Muscle of leg (tissue), 11 donors: ENCODE measurements around the gene ASCC3. TPM values are rescaled to one million over a fixed set of nuclear protein-coding genes. Genes with fewer than 3 reads are reported as not detected.

Experiments used
- DNase-seq: peaks from one replicate; pipeline ENCODE4 v3.0.0; 2013
- H3K27ac ChIP-seq: one replicate; pipeline ENCODE4 v1.5.1; 2013; ENCODE audit warnings: mild to moderate bottlenecking, low read length, control low read depth
- H3K27me3 ChIP-seq: one replicate; pipeline ENCODE4 v1.6.1; 2013; ENCODE audit warnings: low read length; ENCODE audit not compliant: control insufficient read depth, insufficient read depth
- H3K36me3 ChIP-seq: one replicate; pipeline ENCODE4 v1.6.1; 2013; ENCODE audit warnings: low read length; ENCODE audit not compliant: control insufficient read depth, insufficient read depth
- H3K4me1 ChIP-seq: one replicate; pipeline ENCODE4 v1.6.1; 2013; ENCODE audit warnings: low read length; ENCODE audit not compliant: control insufficient read depth, insufficient read depth
- H3K4me3 ChIP-seq: one replicate; pipeline ENCODE4 v1.5.1; 2013; ENCODE audit warnings: low read length, control low read depth
- H3K9me3 ChIP-seq: replicated peaks from 2 replicates; pipeline ENCODE4 v1.6.1; 2013; ENCODE audit warnings: low read depth, low read length; ENCODE audit not compliant: control insufficient read depth
- WGBS: methylation state at CpG from one replicate; pipeline ENCODE4 v1.1.5; 2013; ENCODE audit warnings: missing lambda C conversion rate; ENCODE audit not compliant: insufficient coverage; 5-methylcytosine and 5-hydroxymethylcytosine counted together
- polyA plus RNA-seq, 8 donors: library from polyadenylated mRNA; unstranded; fragments of 120-200 nt; gene quantifications; one replicate each; pipeline versions ENCODE4 v1.2.1 to v1.2.3, GENCODE V29; 2013; ENCODE audit warnings: inconsistent platforms in 1 of 8, low replicate concordance in 1 of 8; ENCODE audit not compliant: insufficient read length in 8 of 8, insufficient read depth in 1 of 8
- total RNA-seq: library from RNA; stranded (reverse); fragments of 120-200 nt; gene quantifications from one replicate; pipeline ENCODE4 v1.2.4, GENCODE V29; 2013

Gene ASCC3
- total and polyA plus RNA-seq, 9 donors, result 11.0 to 23.8 (median 15.1) TPM

- no peaks in the 10 kb centered on the region for H3K36me3 ChIP-seq
- no peak for DNase-seq
- no peaks in the 10 kb centered on the region for H3K9me3 ChIP-seq
- H3K4me1 ChIP-seq, result no peaks in the 10 kb centered on the region
- no peak overlapping the region for H3K4me3 ChIP-seq
- no peak overlapping the region for H3K27ac ChIP-seq
- no peaks in the 10 kb centered on the region for H3K27me3 ChIP-seq
- WGBS, result no CpG with 5 or more reads among the region's 2 CpGs
Measured at GRCh38 chr6:100490065-100490464, 391.1 kb downstream of the ASCC3 start.

GRCh38 chr6:100488244-100488643 is 392.9 kb downstream of the ASCC3 start:
- Histone ChIP-seq H3K4me3 (no peak overlapping the region), H3K27ac (no peak overlapping the region), H3K27me3 (no peaks in the 10 kb centered on the region), H3K9me3 (no peaks in the 10 kb centered on the region), H3K36me3 (no peaks in the 10 kb centered on the region), H3K4me1 (no peaks in the 10 kb centered on the region)
- DNase-seq, result no peak
- no CpG with 5 or more reads among the region's 5 CpGs for WGBS

GRCh38 chr6:100487638-100488037 is 393.5 kb downstream of the ASCC3 start:
- Histone ChIP-seq H3K27ac (no peak overlapping the region), H3K27me3 (no peaks in the 10 kb centered on the region), H3K4me1 (no peaks in the 10 kb centered on the region), H3K36me3 (no peaks in the 10 kb centered on the region), H3K4me3 (no peak overlapping the region), H3K9me3 (no peaks in the 10 kb centered on the region)
- no CpG with 5 or more reads among the region's 2 CpGs for WGBS
- no peak for DNase-seq

GRCh38 chr6:100485268-100485667 is 395.9 kb downstream of the ASCC3 start:
- Histone ChIP-seq H3K27me3 (no peaks in the 10 kb centered on the region), H3K27ac (no peak overlapping the region)
- no peak for DNase-seq

GRCh38 chr6:100484474-100484873 is 396.7 kb downstream of the ASCC3 start:
- Histone ChIP-seq H3K4me1 (no peaks in the 10 kb centered on the region), H3K4me3 (no peak overlapping the region), H3K27me3 (no peaks in the 10 kb centered on the region), H3K27ac (no peak overlapping the region), H3K9me3 (no peaks in the 10 kb centered on the region), H3K36me3 (no peaks in the 10 kb centered on the region)
- WGBS, result 20% methylated on average over 1 of the region's 5 CpGs
- peak; percentile 20 for DNase-seq

More at GRCh38 chr6:100485268-100485667, 395.9 kb downstream of the ASCC3 start:
- Histone ChIP-seq H3K9me3 (no peaks in the 10 kb centered on the region), H3K36me3 (no peaks in the 10 kb centered on the region), H3K4me1 (no peaks in the 10 kb centered on the region), H3K4me3 (no peak overlapping the region)

- H3K4me1 ChIP-seq, result no peaks in the 10 kb centered on the region
- H3K9me3 ChIP-seq, result no peaks in the 10 kb centered on the region
- DNase-seq, result no peak
- WGBS, result no CpG with 5 or more reads among the region's 2 CpGs
- no peaks in the 10 kb centered on the region for H3K36me3 ChIP-seq
- no peak overlapping the region for H3K27ac ChIP-seq
- no peaks in the 10 kb centered on the region for H3K27me3 ChIP-seq
- no peak overlapping the region for H3K4me3 ChIP-seq
Measured at GRCh38 chr6:100482698-100483097, 398.4 kb downstream of the ASCC3 start.

GRCh38 chr6:100479179-100480035 is 401.7 kb downstream of the ASCC3 start:
- DNase-seq, result no peak
- 68% methylated on average over 2 of the region's 3 CpGs for WGBS
- H3K27ac ChIP-seq, result no peak overlapping the region
- H3K9me3 ChIP-seq, result no peaks in the 10 kb centered on the region
- H3K36me3 ChIP-seq, result no peaks in the 10 kb centered on the region
- H3K4me3 ChIP-seq, result no peak overlapping the region
- H3K4me1 ChIP-seq, result no peaks in the 10 kb centered on the region
- peaks cover 3% of the 10 kb centered on the region for H3K27me3 ChIP-seq

GRCh38 chr6:100475554-100476320 is 405.4 kb downstream of the ASCC3 start:
- H3K27ac ChIP-seq, result no peak overlapping the region
- no peak overlapping the region for H3K4me3 ChIP-seq
- no peak for DNase-seq
- H3K36me3 ChIP-seq, result no peaks in the 10 kb centered on the region
- H3K9me3 ChIP-seq, result no peaks in the 10 kb centered on the region
- WGBS, result 40% methylated on average over 1 of the region's 10 CpGs
- peaks cover 13% of the 10 kb centered on the region for H3K27me3 ChIP-seq
- no peaks in the 10 kb centered on the region for H3K4me1 ChIP-seq

- DNase-seq, result no peak
- WGBS, result no CpG with 5 or more reads among the region's 1 CpG
- Histone ChIP-seq H3K4me1 (no peaks in the 10 kb centered on the region), H3K27me3 (peaks cover 33% of the 10 kb centered on the region), H3K4me3 (no peak overlapping the region), H3K36me3 (no peaks in the 10 kb centered on the region), H3K9me3 (peaks cover 2% of the 10 kb centered on the region), H3K27ac (no peak overlapping the region)
Measured at GRCh38 chr6:100473182-100473581, 407.9 kb downstream of the ASCC3 start.

- WGBS, result 7% methylated on average over 2 of the region's 3 CpGs
Measured at GRCh38 chr6:100472674-100473073, 408.5 kb downstream of the ASCC3 start.

More at GRCh38 chr6:100472674-100473073, 408.5 kb downstream of the ASCC3 start:
- DNase-seq, result no peak
- Histone ChIP-seq H3K27ac (no peak overlapping the region), H3K27me3 (peaks cover 37% of the 10 kb centered on the region), H3K36me3 (no peaks in the 10 kb centered on the region), H3K9me3 (peaks cover 2% of the 10 kb centered on the region), H3K4me3 (no peak overlapping the region), H3K4me1 (no peaks in the 10 kb centered on the region)
